LoVo (cell line): ENCODE measurements around the gene ABCA10.
"Not testable (repeated sequence)": the region's sequence is repeated elsewhere in the genome, so short reads cannot be mapped to it uniquely, and the experiment has no call there.

ENCODE experiments used
- DNase-seq: peaks from one replicate; pipeline ENCODE4 v3.0.0-alpha.2; 2016; ENCODE audit warnings: low spot score

ABCA10 gene

GRCh38 chr17:69228576-69228975 lies at the start of gene ABCA10:
Gene ABCA10 (minus strand): TSS chr17:69228824. CDS start chr17:69225358, 3,466 bp downstream.
- no peak for DNase-seq

GRCh38 chr17:69276279-69276678 lies 47.7 kb upstream of the ABCA10 start:
- DNase-seq: not testable (repeated sequence)

GRCh38 chr17:69275751-69276150 lies 47.1 kb upstream of the ABCA10 start:
- no peak for DNase-seq

- DNase-seq: no peak
Measured at GRCh38 chr17:69271023-69271422, 42.4 kb upstream of the ABCA10 start.

- no peak for DNase-seq
Measured at GRCh38 chr17:69269131-69269998, 40.7 kb upstream of the ABCA10 start.

GRCh38 chr17:69268543-69269014 lies 40.0 kb upstream of the ABCA10 start:
- no peak for DNase-seq

GRCh38 chr17:69267219-69267618 lies 38.6 kb upstream of the ABCA10 start:
- no peak for DNase-seq

- no peak for DNase-seq
Measured at GRCh38 chr17:69265873-69266272, 37.2 kb upstream of the ABCA10 start.

- no peak for DNase-seq
Measured at GRCh38 chr17:69254187-69254586, 25.6 kb upstream of the ABCA10 start.

GRCh38 chr17:69250641-69251040 lies 22.0 kb upstream of the ABCA10 start:
- DNase-seq: no peak

- DNase-seq: peak; percentile 55
Measured at GRCh38 chr17:69246726-69247375, 18.2 kb upstream of the ABCA10 start.

GRCh38 chr17:69246202-69246601 lies 17.6 kb upstream of the ABCA10 start:
- DNase-seq: no peak

- no peak for DNase-seq
Measured at GRCh38 chr17:69245617-69246016, 17.0 kb upstream of the ABCA10 start.

GRCh38 chr17:69239611-69240600 lies 11.3 kb upstream of the ABCA10 start:
- DNase-seq: no peak

- DNase-seq: no peak
Measured at GRCh38 chr17:69236946-69237345, 8.3 kb upstream of the ABCA10 start.

- DNase-seq: no peak
Measured at GRCh38 chr17:69236464-69236863, 7.8 kb upstream of the ABCA10 start.

GRCh38 chr17:69235338-69236058 lies 6.9 kb upstream of the ABCA10 start:
- peak; percentile 59 for DNase-seq

- DNase-seq: no peak
Measured at GRCh38 chr17:69232650-69233049, 4.0 kb upstream of the ABCA10 start.

GRCh38 chr17:69231521-69231920 lies 2.9 kb upstream of the ABCA10 start:
- no peak for DNase-seq

- no peak for DNase-seq
Measured at GRCh38 chr17:69230939-69231338, 2.3 kb upstream of the ABCA10 start.

GRCh38 chr17:69228018-69228417 lies 606 bp downstream of the ABCA10 start:
- DNase-seq: no peak
